ENCODE measurements around the gene EHBP1L1.

Gene EHBP1L1

DNA sequence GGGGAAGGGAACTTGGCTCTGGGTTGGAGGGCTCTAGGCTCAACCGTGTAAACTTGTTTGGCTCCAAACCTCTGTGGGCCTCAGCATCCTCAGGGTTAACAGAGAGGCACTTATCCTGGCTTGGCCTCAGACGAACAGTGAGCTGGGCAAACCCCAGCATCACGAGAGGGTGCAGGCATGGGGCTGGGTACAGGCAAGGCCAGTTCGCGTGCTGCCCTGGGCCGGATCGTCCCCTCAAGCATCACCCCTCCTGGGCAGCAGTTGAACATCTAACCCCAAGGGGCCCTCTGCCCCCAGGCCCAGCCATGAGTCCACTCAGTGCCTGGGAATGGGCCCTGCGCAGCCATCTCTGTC lies 1.9 kb downstream of the EHBP1L1 start:
- no peak for DNase-seq (ENCODE audit: low read depth)

DNA sequence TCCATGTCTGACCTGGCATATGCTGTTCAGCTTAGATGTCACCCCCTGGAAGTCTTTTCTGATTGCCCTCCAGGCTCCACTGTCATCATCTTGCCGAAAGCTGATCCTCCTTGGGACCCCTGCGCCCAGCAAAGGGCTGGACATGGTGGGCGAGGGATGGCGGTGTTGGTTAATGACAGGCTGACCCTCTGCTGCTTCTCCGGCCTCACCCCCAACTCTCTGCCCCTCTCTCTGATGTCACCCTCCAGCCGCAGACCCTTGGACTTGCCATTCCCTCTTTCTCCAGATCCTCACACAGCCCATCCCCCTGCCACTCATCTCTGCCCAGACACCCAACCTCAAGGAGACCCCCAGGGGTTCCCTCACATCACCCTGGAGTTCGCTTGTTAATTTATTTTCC lies 2.3 kb downstream of the EHBP1L1 start:
- no peak for DNase-seq (ENCODE audit: low read depth)

DNA sequence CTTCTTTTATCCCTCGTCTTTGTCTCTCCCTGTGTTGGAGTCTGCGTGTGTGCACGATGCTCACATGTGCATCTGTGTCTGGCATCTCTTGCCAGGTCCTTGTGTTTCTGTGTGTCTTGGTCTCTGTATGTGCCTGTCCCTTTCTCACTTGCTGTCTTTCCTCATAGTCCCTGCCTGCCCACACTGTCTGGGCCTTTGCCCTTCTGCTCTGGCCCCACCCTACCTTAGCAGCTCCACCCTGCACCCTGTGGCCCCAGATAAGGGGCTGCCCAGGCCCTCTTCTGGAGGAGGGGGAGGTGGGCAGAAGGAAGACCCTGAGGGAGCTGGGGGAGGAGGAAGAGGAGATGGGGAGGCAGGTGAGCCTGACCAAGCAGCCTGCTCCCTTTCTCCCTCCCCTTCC lies 2.8 kb downstream of the EHBP1L1 start:
- DNase-seq (ENCODE audit: low read depth) = no peak

DNA sequence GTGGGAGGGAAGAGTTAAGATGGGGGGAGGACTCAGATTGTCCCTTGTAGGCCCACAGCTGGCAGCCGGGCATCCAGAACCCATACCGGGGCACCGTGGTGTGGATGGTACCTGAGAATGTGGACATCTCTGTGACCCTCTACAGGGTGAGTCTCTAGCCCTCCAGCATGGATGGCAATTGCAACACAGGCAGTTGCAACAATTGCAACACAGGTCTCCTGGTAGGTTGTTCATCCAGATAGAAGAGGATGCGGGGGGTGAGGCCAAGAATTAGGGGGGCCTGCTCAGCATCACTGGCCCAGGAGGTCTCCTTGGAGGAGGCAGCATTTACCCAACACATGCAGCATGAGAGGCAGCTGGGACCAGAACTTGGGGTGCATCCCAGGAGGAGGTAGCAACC lies 3.4 kb downstream of the EHBP1L1 start:
- DNase-seq (ENCODE audit: low read depth) = no peak

DNA sequence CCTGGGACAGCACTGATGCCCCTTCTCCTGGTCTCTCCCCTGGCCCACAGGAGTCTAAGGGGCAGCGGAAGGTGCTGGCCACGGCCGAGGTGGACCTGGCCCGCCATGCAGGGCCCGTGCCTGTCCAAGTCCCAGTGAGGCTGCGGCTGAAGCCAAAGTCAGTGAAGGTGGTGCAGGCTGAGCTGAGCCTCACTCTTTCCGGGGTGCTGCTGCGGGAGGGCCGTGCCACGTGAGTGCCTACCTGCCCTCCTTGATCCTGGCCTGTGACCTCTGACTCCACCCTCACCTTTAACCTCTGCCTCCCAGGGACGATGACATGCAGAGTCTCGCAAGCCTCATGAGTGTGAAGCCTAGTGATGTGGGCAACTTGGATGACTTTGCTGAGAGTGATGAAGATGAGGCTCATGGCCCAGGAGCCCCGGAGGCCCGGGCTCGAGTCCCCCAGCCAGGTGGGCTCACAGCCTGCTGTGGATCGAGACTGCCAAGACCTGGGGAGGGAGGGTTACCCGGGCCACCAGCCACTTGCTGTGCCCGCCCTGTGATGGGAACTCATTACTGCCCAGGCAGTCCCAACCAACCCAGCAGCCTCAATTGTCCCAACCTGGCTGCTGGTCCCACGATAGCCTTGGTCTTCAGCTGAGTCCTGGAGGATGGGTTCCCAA lies 4.3 kb downstream of the EHBP1L1 start:
- no peak for DNase-seq (ENCODE audit: low read depth)

DNA sequence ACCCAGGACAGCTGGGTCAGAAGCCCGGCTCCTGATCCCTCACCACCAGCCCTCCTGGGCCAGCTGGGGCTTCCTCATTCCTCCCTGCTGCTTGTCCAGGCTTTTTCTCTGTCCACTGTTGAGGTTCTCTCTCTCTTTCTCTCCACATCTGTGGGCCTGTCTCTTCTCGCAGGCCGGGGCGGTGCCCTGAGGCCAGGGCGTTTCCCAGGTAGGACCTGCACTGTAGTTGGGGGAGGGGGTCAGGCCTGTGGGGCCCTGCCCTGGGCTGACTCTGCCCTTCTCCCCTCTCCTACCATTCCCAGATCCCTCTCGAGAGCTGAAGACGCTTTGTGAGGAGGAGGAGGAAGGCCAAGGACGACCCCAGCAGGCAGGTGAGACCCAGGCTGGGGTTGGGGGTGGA lies 4.9 kb downstream of the EHBP1L1 start:
- DNase-seq (ENCODE audit: low read depth) = no peak

DNA sequence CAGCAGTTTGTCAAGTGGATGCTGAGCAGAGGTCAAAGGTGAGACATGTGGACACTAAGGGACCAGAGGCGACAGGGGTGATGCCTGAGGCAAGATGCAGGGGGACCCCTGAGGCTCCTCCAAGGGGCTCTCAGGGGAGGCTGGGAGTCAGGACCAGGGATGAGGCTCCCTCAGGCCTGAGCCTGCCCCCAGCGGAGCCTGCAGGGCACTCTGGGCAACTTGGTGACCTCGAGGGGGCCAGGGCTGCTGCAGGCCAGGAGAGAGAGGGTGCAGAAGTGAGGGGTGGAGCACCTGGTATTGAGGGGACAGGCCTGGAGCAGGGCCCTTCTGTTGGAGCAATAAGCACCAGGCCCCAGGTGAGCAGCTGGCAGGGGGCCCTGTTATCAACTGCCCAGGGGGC lies 6.1 kb downstream of the EHBP1L1 start:
- DNase-seq (ENCODE audit: low read depth) = no peak

DNA sequence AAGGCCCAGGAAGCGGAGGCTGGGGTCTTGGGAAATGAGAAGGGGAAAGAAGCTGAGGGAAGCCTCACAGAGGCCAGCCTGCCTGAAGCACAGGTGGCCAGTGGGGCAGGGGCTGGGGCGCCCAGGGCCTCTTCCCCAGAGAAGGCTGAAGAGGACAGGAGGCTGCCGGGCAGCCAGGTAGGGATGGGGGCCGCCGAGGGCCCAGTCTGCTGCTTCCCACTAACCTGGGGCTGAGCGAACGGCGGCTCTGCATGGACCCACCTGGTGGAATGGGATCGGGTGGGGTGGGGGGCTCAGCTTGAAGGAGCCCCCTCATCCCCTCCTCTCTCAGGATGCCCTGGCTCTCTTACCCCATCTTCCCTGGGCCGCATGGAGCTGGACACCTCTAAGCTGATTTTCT lies 7.7 kb downstream of the EHBP1L1 start:
- DNase-seq (ENCODE audit: low read depth) = no peak

DNA sequence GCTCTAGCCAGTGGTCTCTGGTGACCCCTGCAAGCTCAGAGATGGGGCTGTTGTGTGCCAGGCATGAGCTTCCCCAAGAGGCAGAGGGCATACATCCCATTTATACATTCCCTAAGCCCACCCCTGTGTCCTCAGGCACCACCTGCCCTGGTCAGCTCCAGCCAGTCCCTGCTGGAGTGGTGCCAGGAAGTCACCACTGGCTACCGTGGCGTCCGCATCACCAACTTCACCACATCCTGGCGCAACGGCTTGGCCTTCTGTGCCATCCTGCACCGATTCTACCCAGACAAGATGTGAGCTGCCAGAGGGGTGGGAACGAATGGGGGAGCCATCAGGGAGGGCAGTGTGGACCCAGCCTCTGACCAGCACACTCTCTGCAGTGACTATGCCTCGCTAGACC lies 8.3 kb downstream of the EHBP1L1 start:
- DNase-seq (ENCODE audit: low read depth) = no peak

DNA sequence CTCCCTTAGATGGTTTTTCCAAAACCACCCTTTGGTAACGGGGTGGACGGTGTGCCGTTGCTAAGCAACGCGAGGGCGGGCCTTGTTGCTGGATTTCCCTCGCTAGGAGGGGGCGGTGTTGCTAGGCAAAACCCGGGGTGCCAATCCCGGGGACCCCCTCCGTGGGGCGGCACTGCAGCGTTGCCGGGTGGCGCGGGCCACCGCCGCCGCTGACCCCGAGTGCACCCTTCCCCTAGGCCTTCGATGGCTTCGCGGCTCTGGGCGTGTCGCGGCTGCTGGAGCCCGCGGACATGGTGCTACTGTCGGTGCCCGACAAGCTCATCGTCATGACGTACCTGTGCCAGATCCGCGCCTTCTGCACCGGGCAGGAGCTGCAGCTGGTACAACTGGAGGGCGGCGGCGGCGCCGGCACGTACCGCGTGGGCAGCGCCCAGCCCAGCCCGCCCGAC lies 8.9 kb downstream of the EHBP1L1 start:
- no peak for DNase-seq (ENCODE audit: low read depth)

DNA sequence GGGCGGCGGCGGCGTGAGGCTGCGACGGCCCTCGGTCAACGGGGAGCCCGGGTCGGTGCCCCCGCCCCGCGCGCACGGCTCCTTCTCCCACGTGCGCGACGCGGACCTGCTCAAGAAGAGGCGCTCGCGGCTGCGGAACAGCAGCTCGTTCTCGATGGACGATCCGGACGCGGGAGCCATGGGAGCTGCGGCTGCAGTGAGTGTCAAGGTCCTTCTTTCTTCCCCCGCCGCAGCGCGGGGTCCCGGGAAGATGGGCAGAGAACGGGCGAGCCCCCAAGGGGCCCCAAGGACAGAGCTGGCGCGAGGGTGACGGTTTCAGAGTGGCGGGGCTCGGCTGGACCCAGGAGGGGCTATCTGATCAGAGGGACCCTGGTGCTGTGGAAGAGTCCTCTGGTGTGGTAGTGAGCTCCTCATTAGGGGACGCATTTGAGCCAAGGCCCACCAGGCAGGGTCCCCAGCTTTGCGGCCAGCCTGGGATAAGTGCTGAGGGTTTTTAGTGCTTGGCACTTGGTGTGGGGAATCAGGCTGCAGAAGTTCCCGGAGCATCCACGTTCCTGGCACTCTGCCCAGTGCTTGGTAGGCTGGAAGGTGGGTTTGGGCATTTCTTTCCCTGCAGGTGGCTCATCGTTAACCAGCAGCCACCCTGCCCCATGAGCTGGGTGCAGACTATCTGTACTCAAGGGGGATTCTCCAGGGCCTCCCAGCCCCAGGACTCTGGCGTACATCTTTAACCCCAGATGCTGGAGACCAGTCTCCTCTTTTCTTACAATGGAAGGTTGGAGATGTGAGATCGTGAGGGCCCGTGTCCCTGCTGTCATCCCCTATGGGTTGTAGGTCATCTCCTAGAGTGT lies 9.8 kb downstream of the EHBP1L1 start:
- no peak for DNase-seq (ENCODE audit: low read depth)

DNA sequence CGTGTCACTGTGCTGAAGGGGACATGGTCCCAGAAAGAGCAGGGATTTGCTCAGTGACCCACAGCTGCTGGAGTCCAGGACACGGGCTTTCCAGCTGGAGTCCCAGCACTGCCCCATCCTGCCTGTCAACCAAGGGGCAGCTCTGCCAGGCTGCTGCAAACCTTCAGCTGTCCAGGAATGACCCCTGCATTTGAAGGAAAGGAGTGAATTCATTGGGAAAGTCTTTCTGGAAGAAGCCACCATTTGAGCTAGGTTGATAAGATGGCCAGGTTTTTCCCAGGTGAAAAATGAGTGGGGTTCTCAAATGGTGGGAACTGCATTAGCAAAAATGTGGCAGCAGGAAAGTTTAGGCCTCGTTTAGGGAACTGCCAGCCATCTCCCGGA lies 10.4 kb downstream of the EHBP1L1 start:
- no peak for DNase-seq (ENCODE audit: low read depth)

DNA sequence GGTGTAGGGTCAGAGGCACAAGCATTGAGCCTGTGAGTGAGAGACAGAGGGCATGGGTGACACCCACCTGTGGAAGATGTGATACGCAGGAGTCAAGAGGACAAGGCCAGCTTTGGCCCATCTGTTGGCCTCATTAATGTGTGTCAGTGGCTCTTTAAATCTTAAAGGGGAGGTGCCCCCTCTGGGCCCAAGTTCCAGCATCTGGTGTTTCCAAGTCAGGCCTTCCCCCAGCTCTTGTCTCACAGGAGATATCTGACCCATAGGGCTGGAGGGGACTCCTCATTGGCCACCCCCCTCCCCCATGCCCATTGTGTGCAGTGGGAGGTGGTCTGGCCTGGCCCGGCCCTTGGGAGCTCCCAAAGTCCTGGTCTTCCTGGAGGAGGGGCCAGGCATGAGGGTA lies 10.8 kb downstream of the EHBP1L1 start:
- DNase-seq (ENCODE audit: low read depth) = no peak

DNA sequence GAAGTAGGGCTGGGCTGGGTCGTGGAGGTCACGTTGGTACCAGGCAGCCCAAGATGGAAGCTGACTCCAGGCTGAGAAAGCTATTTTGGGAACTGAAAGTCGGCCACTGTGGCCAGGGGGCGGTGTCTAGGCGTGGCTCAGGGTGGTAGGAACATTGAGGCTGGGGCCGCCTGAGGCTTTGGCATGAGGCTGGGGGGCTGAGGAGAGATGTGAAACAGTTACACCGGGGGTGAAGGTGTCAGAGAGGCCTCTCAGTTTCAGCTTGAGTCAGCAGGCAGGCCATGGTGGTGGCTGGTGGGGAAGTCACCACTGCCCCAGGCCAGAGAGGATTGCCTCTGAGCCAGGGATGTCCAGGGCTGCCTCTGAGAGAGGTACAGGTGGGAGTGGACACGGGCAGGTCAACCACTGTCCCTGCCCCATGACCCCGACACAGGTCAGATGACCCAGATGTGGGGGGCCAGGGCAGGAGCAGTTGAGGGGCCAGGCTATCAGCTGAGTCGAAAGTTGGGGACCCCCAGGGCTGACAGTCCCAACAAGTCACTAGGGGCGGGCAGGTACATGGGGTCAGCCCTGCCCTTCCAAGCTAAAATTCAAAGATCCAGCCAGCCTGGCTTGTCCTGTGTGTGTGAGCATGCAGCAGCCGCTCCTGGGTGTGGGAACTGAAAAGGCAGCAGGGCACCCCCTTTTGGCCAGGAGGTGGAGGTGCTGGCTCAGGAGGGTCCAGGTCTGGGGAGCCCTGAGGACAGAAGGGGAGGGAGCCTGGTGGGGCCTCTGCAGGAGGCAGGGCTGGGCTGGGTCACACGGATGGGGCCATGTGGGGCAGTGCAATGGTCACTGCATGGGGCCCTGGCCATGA lies 12.6 kb downstream of the EHBP1L1 start:
- no peak for DNase-seq (ENCODE audit: low read depth)

DNA sequence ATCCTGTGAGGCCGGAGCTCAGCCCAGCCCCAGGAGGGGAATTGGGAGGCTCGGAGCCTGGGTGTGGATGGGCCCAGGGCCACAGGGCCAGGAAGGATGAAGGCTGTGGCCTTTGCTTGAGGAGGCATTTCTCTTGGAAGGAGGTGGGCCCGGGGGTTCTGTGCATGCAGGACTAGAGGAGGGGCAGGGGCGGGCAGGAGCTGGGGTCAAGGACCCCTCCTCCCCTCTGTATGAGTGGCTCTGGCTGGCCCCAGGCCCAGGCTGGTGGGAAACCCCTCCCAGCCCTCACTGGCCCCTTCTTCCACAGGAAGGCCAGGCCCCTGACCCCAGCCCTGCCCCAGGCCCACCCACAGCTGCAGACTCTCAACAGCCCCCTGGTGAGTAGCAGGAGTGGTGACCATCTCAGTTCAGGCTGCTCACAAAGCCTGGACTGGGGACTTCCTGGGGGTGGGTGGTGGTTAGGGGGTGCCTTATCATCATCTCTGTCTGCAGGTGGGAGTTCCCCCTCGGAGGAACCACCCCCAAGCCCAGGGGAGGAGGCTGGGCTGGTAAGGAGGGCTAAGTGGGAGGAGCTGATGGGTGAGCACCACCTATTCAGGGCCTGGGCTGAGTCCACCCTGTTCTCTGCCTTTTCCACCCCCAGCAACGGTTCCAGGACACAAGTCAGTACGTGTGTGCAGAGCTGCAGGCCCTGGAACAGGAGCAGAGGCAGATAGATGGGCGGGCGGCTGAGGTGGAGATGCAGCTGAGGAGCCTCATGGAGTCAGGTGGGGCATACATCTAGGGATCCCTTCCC lies 13.8 kb downstream of the EHBP1L1 start:
- DNase-seq (ENCODE audit: low read depth) = no peak

DNA sequence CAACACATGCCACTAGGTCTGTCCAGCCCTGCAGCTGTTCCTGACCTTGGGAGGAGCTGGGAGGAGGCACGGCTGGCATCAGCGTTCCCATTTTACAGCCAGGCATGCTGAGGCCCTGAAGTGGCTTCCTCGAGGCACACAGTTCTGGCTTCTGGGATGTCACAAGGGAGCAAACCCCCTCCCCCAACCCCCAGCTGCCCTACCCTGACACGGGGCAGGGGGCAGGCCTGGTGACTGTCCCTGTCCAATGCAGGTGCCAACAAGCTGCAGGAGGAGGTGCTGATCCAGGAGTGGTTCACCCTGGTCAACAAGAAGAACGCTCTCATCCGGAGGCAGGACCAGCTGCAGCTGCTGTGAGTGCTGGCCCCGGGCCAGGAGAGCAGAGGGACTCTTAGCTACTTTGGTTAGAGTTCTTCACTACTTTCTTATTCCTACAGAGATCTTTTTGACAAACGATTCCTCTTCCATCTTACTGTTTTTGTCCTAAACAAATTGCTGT lies 14.4 kb downstream of the EHBP1L1 start:
- no peak for DNase-seq (ENCODE audit: low read depth)

DNA sequence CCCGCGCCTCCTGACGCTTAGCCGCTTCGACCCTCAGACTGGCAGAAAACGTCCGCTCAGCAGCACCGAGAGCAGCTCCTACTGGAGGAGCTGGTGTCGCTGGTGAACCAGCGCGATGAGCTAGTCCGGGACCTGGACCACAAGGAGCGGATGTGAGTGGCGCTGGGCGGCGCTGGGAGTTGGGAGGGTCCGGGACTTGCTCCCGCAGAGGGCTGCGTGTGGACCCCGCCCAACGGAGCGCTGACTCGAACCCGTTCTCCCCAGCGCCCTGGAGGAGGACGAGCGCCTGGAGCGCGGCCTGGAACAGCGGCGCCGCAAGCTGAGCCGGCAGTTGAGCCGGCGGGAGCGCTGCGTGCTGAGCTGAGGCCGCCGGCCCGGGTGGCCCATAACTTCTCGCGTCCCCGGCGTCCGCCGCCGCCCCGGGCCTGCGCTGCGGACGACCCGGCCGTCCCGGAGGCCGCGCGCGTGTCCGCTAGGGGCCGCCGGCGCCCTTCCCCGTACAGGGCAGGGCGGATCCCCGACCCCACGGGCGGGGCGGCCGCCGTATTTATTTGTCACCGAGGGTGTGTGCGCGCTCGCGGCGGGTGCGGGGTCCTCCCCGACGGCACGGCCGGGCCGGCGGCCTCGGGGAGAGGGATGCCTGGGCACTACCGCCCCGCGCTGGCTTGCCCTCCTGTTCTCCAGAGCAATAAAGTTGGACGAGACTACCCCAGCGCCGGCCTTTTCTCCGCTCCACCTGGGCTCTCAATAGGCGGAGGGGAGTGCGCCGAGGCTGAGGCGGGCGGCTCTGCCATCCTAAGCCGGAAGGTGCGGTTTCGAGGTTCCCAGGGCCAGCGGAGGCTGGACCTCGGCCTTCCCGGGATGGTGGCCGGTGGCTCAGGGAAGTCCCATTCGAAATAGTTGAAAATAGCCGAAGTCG lies 16.3 kb downstream of the EHBP1L1 start:
- no peak for DNase-seq (ENCODE audit: low read depth)

DNA sequence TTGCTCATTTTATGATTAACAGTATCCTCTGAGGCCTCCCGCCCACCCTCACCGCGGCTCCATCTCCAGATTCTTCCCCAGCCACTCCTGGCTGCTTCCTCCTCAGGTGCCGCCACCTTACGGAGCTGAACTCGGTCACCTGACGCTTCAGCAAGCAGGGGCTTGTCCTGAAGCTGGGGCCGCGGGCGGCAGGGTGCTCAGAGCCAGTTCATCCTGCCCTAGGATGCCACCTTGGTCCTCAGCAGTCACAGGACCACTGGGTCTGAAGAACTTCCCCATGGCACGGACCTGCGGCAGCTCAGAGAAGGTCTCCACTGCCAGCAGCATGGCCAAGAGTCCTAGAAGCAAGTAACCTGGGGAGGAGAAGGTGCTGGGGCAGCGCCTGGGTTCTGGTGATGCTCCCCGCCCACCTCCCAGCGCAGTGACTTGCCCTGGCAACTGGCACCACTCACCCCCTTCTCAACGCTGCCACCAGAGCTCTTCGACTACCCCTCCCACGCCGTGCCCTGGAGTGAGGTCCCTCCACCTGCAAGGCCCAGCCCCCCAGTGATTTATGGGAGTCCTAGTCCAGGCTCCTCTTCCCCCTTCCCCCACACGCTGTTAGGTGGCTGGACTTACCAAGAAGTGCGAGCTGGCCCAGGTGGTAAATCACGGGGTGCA lies 17.1 kb downstream of the EHBP1L1 start:
- DNase-seq (ENCODE audit: low read depth) = no peak

DNA sequence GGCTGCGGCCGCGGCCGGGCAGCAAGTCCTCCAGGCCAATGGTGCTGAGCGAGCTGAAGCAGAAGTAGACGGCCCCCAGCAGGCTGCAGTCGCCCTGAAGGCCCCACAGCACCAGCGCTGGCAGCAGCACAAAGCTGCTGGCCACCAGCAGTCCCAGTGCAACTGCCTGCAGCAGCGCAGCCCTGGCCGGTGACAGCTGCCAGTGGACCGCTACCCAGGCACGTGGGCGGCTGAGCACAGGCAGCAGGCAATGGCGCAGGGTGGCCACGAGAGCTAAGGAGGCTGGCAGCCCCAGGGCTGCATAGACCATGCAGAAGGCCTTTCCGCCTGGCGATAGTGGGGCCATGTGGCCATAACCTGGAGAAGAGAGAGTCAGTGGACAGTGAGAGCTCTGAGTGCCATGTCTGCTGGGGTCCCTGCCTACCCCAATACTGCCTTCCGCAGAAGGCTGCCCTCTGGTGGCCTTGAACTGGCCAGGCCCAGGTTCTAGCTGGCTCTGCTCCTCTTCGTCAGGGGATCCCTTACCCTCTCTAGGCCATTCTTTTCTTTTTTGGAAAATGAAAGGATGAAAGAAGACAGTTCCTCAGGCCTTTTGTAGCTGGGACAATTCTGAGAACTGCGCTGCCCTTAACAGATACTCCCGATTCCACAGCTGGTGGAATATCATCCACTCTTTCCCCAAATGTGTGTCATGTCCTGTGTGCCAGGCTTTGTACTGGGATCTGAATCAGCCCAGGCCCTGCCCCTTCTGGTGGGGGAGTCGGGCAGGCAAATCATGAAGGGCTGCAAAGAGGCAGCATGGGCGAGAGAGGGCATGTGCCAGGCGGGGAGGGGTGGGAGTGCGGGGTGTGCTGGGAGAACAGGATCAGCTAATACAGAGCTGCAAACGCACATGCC lies 17.9 kb downstream of the EHBP1L1 start:
- DNase-seq (ENCODE audit: low read depth) = no peak
